Panc1 (cell line): ENCODE results near the gene SYNPR. TPM values are rescaled to one million over a fixed set of nuclear protein-coding genes. Genes with fewer than 3 reads are reported as not detected.

Experiments used
- ATAC-seq: fragments of 200-7000 bp; cut with Tn5 transposase; 2 replicates; pipeline ENCODE4 v1.9.1; 2020; ENCODE audit warnings: mild to moderate bottlenecking, moderate library complexity
- BruUV-seq: library from RNA; stranded (reverse); fragments of 400-500 nt; replicated peaks from 2 replicates; lab custom pipeline; 2021; lab: Mats Ljungman, UMichigan
- CTCF ChIA-PET: fragments of 300-600 bp; sonication (Branson Sonifier 250); formaldehyde crosslinking; loops from one replicate; lab custom pipeline; 2022; ENCODE audit warnings: antibody characterized with exemption; lab: Charles Lee
- POLR2A ChIA-PET: fragments of 300-600 bp; sonication (Branson Sonifier 250); formaldehyde crosslinking; loops from one replicate; lab custom pipeline; 2022; ENCODE audit warnings: antibody characterized with exemption; lab: Charles Lee
- DNase-seq: peaks from one replicate; pipeline ENCODE4 v3.0.0-alpha.2; 2010; ENCODE audit warnings: low read depth, low spot score
- H3K27ac ChIP-seq: 2 replicates; pipeline ENCODE4 v1.5.1; 2011; ENCODE audit warnings: mild to moderate bottlenecking, low read length, inconsistent platforms
- H3K27me3 ChIP-seq: fragments of 200-500 bp; sonication (Bioruptor generic); 2 replicates; pipeline ENCODE4 v1.6.0; 2014; ENCODE audit warnings: low read length, inconsistent platforms; ENCODE audit not compliant: control insufficient read depth, insufficient read depth
- H3K36me3 ChIP-seq: fragments of 200-500 bp; sonication (Bioruptor generic); 2 replicates; pipeline ENCODE4 v1.5.1; 2014; ENCODE audit warnings: inconsistent platforms, mild to moderate bottlenecking, low read length, moderate library complexity; ENCODE audit not compliant: control insufficient read depth, insufficient read depth
- H3K4me1 ChIP-seq: 2 replicates; pipeline ENCODE4 v1.5.1; 2011; ENCODE audit warnings: inconsistent platforms, mild to moderate bottlenecking, low read length, moderate library complexity; ENCODE audit not compliant: control insufficient read depth, insufficient read depth
- H3K4me3 ChIP-seq, 2 experiments: 2 replicates each; pipeline ENCODE4 v1.5.1; 2011 to 2012; ENCODE audit warnings: low read depth in 2 of 2, low read length in 2 of 2, mild to moderate bottlenecking in 2 of 2, inconsistent platforms in 1 of 2, moderate library complexity in 1 of 2
- H3K9me3 ChIP-seq: fragments of 200-500 bp; sonication (Bioruptor generic); 2 replicates; pipeline ENCODE4 v1.5.1; 2014; ENCODE audit warnings: low read depth, mild to moderate bottlenecking, inconsistent platforms, low read length, moderate library complexity; ENCODE audit not compliant: control insufficient read depth, insufficient read depth
- CTCF ChIP-seq: fragments of 450-650 bp; IDR thresholded peaks from 2 replicates; pipeline ENCODE4 v1.5.1; 2017; ENCODE audit warnings: mild to moderate bottlenecking
- POLR2AphosphoS5 ChIP-seq: IDR thresholded peaks from 2 replicates; pipeline ENCODE4 v1.6.1; 2012; ENCODE audit warnings: mild to moderate bottlenecking, low read depth, low read length, moderate library complexity
- REST ChIP-seq, 2 experiments: IDR thresholded peaks; 2 replicates each; pipeline ENCODE4 v1.6.1; 2011 to 2012; ENCODE audit warnings: low read depth in 2 of 2, control low read depth in 1 of 2, low read length in 1 of 2, mild to moderate bottlenecking in 1 of 2, moderate library complexity in 1 of 2; ENCODE audit not compliant: insufficient read depth in 1 of 2
- SIN3A ChIP-seq: IDR thresholded peaks from 2 replicates; pipeline ENCODE4 v1.6.1; 2012; ENCODE audit warnings: low read depth, mild to moderate bottlenecking, low read length, moderate library complexity, borderline replicate concordance; ENCODE audit not compliant: insufficient read depth
- TCF7L2 ChIP-seq: IDR thresholded peaks from 2 replicates; pipeline ENCODE4 v1.6.1; 2011; ENCODE audit warnings: mild to moderate bottlenecking, low read depth, low read length, inconsistent platforms
- in situ Hi-C: cut with HindIII; loops from 2 replicates; pipeline ENCODE4 v1.10.0; 2016; ENCODE audit warnings: low sequenced_read_pairs, low pct_unique_long_range_greater_than_20kb
- intact Hi-C: fragments of 100-400 bp; cut with micrococcal nuclease; formaldehyde crosslinking; loops from one replicate; pipeline ENCODE4 v1.10.0; 2022; ENCODE audit not compliant: unreplicated experiment
- total RNA-seq: library from RNA; stranded (reverse); gene quantifications from one replicate; pipeline ENCODE4 v1.2.1, GENCODE V29; 2021; ENCODE audit not compliant: unreplicated experiment

The SYNPR gene
- total RNA-seq, 1 experiment from 2014 or later: not detected

GRCh38 chr3:63232764-63233396 lies 45.2 kb upstream of the SYNPR start:
- no peaks in the 10 kb centered on the region for H3K36me3 ChIP-seq
- intact Hi-C loops: loop anchor here (5.0 to 10.0 kb wide), 2 partner anchors 568 to 611 kb away; no protein-coding TSS in a partner anchor
- no peaks in the 10 kb centered on the region for H3K9me3 ChIP-seq
- CTCF ChIA-PET: no interaction called here
- in situ Hi-C loops: no loop called here
- ATAC-seq: no peak
- POLR2A ChIA-PET: no interaction called here
- no peak overlapping the region for H3K27ac ChIP-seq
- TF ChIP-seq REST (IDR thresholded peaks at IDR 0.05; ENCODE audit: insufficient read depth in 1 of 2, low read depth in 2 of 2, low read length in 1 of 2) (no peak), CTCF (peak; percentile 29; the same call in 1 of the 2 replicates)
- no TSS peak for BruUV-seq
- no peaks in the 10 kb centered on the region for H3K4me1 ChIP-seq
- no peak overlapping the region for H3K4me3 ChIP-seq
- no peaks in the 10 kb centered on the region for H3K27me3 ChIP-seq
- no peak for DNase-seq

- ATAC-seq (no peak), DNase-seq (no peak)
- H3K4me1 ChIP-seq: no peaks in the 10 kb centered on the region
- H3K27me3 ChIP-seq: no peaks in the 10 kb centered on the region
- no peak overlapping the region for H3K4me3 ChIP-seq
- no peaks in the 10 kb centered on the region for H3K9me3 ChIP-seq
- no peak for TF ChIP-seq REST (IDR thresholded peaks at IDR 0.05; ENCODE audit: insufficient read depth in 1 of 2, low read depth in 2 of 2, low read length in 1 of 2)
- no peak for TF ChIP-seq POLR2AphosphoS5
- TF ChIP-seq TCF7L2: no peak
- TF ChIP-seq CTCF: no peak
- TF ChIP-seq SIN3A: no peak
- intact Hi-C loops: no loop called here
- H3K27ac ChIP-seq: no peak overlapping the region
- no peaks in the 10 kb centered on the region for H3K36me3 ChIP-seq
- no TSS peak for BruUV-seq
- ChIA-PET POLR2A (no interaction called here), CTCF (no interaction called here)
- in situ Hi-C loops: no loop called here
These were observed 37.7 kb upstream of the SYNPR start for GRCh38 chr3:63240381-63240902.
